ENCODE measurements around the gene ADGRD2.

GRCh38 chr9:124520206-124520596 is 70.0 kb downstream of the ADGRD2 start:
- TF ChIP-seq, protein P1, sequence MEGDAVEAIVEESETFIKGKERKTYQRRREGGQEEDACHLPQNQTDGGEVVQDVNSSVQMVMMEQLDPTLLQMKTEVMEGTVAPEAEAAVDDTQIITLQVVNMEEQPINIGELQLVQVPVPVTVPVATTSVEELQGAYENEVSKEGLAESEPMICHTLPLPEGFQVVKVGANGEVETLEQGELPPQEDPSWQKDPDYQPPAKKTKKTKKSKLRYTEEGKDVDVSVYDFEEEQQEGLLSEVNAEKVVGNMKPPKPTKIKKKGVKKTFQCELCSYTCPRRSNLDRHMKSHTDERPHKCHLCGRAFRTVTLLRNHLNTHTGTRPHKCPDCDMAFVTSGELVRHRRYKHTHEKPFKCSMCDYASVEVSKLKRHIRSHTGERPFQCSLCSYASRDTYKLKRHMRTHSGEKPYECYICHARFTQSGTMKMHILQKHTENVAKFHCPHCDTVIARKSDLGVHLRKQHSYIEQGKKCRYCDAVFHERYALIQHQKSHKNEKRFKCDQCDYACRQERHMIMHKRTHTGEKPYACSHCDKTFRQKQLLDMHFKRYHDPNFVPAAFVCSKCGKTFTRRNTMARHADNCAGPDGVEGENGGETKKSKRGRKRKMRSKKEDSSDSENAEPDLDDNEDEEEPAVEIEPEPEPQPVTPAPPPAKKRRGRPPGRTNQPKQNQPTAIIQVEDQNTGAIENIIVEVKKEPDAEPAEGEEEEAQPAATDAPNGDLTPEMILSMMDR (IDR thresholded peaks at IDR 0.05), result no peak
- TF ChIP-seq POLR2A (IDR thresholded peaks at IDR 0.05), result no peak
